Stimulated activated CD4-positive, alpha-beta T cell treated with anti-CD3 and anti-CD28 coated beads, Interleukin-1b, Interleukin-23, amount 100 ng/mL, for 48 hours (primary cell): ENCODE results near the gene CEP89.

Experiments used
- DNase-seq: peaks from one replicate; pipeline ENCODE4 v3.0.0-alpha.2; 2020

The CEP89 gene

GRCh38 chr19:32831611-32832010 lies 140.1 kb downstream of the CEP89 start:
- no peak for DNase-seq

- DNase-seq: no peak
Observed at GRCh38 chr19:32830231-32831014, 141.3 kb downstream of the CEP89 start.

DNA sequence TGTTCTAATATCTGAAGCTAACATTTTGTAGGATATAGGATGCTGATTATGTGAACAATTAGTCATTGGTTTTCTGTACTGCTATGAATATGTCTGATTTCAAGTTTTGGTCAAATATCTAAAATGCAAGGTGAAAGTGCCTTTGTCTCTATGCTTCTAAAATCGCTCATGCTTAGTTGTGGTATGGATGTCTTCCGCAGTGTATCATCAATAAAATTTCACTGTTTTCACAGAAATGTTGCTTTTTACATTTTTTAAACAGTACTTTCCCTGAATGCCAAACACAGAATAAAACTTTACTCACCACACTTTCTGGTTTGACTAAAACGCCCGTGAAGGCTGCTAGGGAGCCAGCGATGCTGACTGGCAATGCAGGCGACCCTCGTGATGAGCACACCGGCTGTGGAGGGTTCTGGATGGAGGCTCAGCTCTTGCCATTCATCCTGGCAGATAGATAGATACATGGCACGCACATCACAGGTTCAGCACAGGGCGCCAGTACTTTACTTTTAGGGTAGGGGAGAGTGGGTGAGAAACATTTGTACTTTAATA lies 142.3 kb downstream of the CEP89 start:
- DNase-seq: peak; percentile 19

- no peak for DNase-seq
Observed at GRCh38 chr19:32828643-32829344, 143.0 kb downstream of the CEP89 start.

DNA sequence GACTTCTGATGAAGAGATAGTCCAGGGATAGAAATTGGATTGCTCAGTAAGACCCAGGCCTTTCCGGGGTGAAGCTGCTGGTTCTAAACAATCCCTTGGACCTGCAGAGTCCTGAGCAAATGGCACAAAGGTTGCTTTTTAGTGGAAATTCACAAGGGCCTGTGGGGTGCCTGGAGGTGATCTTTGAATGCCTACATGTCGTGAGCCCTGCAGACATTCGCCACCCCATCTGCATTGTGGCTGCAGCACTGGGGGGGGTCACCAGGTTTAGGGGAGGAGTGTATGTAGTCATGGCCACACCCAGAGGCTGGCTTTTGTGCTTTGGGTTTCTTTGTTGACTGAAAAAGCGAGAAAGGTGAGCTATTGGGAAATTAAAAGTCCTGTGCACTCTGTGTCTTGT lies 143.6 kb downstream of the CEP89 start:
- DNase-seq: no peak
